WI38 (cell line): ENCODE results near the gene WASF1.

Experiments used
- H3K4me3 ChIP-seq: 2 replicates; pipeline ENCODE4 v1.5.1; 2011; ENCODE audit warnings: low read depth, mild to moderate bottlenecking, control low read depth, low read length
- TF ChIP-seq, protein P1 (sequence below): IDR thresholded peaks from 2 replicates; pipeline ENCODE4 v1.5.1; 2012; ENCODE audit warnings: low read depth, mild to moderate bottlenecking, control low read depth, low read length

WASF1 gene

GRCh38 chr6:110207652-110208051 is 28.2 kb upstream of the WASF1 start:
- H3K4me3 ChIP-seq: no peak overlapping the region
- TF ChIP-seq, protein P1, sequence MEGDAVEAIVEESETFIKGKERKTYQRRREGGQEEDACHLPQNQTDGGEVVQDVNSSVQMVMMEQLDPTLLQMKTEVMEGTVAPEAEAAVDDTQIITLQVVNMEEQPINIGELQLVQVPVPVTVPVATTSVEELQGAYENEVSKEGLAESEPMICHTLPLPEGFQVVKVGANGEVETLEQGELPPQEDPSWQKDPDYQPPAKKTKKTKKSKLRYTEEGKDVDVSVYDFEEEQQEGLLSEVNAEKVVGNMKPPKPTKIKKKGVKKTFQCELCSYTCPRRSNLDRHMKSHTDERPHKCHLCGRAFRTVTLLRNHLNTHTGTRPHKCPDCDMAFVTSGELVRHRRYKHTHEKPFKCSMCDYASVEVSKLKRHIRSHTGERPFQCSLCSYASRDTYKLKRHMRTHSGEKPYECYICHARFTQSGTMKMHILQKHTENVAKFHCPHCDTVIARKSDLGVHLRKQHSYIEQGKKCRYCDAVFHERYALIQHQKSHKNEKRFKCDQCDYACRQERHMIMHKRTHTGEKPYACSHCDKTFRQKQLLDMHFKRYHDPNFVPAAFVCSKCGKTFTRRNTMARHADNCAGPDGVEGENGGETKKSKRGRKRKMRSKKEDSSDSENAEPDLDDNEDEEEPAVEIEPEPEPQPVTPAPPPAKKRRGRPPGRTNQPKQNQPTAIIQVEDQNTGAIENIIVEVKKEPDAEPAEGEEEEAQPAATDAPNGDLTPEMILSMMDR: no peak

GRCh38 chr6:110201151-110201884 is 21.8 kb upstream of the WASF1 start:
- TF ChIP-seq, protein P1: no peak
- H3K4me3 ChIP-seq: no peak overlapping the region

DNA sequence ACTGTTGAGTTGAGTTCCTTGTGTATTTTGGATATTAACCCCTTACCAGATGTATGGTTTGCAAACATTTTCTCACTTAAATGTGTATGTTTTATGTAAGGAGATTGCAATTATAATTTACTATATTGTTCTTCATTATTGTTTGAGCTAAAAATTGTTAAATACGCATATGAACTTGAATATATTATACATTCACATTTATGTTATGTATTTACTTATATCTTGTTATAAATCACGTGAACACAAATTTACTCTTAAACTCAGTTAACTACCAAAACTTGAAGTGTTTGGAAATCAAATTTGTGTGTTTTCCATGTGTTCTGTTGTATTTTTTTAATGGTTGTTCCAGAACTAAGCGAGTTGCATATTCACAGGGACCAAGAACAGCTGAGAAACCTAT is 19.1 kb upstream of the WASF1 start:
- H3K4me3 ChIP-seq: no peak overlapping the region
- TF ChIP-seq, protein P1: no peak

DNA sequence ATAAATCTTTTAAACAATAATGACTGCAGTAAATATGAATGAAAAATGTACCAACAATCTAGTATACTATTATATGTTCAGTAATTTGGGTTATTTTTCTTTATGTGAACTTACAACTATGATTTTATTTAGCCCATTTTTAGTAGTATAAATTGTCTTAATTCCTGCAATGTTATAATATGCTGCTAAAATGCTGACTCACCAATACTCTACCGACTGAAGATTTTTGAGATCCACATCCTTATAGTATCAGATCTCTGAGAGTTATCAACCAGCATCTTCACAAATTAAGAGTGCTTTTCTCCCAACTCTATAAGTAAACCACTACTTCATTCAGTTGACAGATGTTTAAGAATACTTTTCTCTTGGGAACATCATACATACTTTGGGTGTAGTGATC is 17.4 kb upstream of the WASF1 start:
- TF ChIP-seq, protein P1: no peak
- no peak overlapping the region for H3K4me3 ChIP-seq

DNA sequence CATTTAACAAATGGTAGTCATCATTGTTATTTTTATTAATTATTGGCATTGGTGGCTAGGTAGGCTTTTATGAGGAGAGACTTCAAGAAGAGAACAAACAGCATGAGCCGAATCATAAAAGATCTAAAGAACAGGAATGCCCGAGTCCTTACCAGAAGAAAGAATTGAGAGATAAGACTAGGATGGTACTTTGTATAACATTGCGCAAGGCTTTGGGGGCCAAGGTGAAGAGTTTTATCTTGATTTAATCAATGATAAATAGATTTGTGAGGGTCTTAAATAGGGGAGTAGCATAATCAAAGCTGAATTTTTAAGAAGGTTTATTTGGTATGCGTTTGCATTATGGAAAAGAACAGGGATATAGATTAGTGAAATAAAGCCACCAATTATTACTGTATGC is 16.2 kb upstream of the WASF1 start:
- H3K4me3 ChIP-seq: no peak overlapping the region
- TF ChIP-seq, protein P1: no peak

GRCh38 chr6:110191477-110191876 is 12.0 kb upstream of the WASF1 start:
- H3K4me3 ChIP-seq: no peak overlapping the region
- TF ChIP-seq, protein P1: no peak

DNA sequence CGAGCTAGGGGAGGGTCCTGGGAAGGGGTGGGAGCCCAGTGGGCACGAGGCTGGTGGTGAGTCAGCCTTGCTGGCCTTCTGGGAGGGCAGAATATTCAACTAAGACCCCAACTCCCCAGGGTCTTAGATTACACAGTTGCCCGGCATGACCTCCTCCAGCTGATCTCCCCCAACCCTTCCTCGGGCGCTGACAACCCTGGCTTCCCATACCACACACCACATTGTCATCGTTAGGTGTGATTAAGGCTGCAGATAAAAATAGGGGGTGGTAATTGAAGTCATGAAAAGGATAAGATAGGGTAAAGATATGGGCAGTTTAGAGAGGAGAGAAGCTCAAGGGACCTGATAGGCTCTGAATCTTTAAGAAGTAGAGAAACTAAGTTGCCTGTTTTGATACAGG is 11.3 kb upstream of the WASF1 start:
- no peak overlapping the region for H3K4me3 ChIP-seq
- TF ChIP-seq, protein P1: no peak
